Stimulated activated CD4-positive, alpha-beta T cell treated with anti-CD3 and anti-CD28 coated beads, TNF-alpha, amount 100 ng/mL, for 48 hours (primary cell): ENCODE data around the gene CLDN5.

ENCODE experiments used
- DNase-seq, 3 donors: peaks; one replicate each; pipeline ENCODE4 v3.0.0-alpha.2; 2020; ENCODE audit warnings: low read depth in 3 of 3

CLDN5 gene

GRCh38 chr22:19504900-19505734 lies 19.1 kb downstream of the CLDN5 start:
- DNase-seq, result no peak

- no peak for DNase-seq
Measured at GRCh38 chr22:19503869-19504268, 20.3 kb downstream of the CLDN5 start.

- DNase-seq, result no peak
Measured at GRCh38 chr22:19503367-19503766, 20.8 kb downstream of the CLDN5 start.

- DNase-seq, result no peak
Measured at GRCh38 chr22:19501897-19502447, 22.2 kb downstream of the CLDN5 start.

- DNase-seq, result no peak
Measured at GRCh38 chr22:19499880-19500242, 24.3 kb downstream of the CLDN5 start.

- no peak for DNase-seq
Measured at GRCh38 chr22:19499236-19499879, 24.9 kb downstream of the CLDN5 start.

GRCh38 chr22:19498866-19499190 lies 25.4 kb downstream of the CLDN5 start:
- no peak for DNase-seq

- DNase-seq, result no peak
Measured at GRCh38 chr22:19498154-19498865, 25.9 kb downstream of the CLDN5 start.

- DNase-seq, result no peak
Measured at GRCh38 chr22:19497245-19497644, 27.0 kb downstream of the CLDN5 start.

- DNase-seq, result no peak
Measured at GRCh38 chr22:19496324-19496630, 27.9 kb downstream of the CLDN5 start.

- DNase-seq, result no peak
Measured at GRCh38 chr22:19495562-19496323, 28.5 kb downstream of the CLDN5 start.

GRCh38 chr22:19494676-19495173 lies 29.5 kb downstream of the CLDN5 start:
- no peak for DNase-seq

GRCh38 chr22:19494001-19494560 lies 30.1 kb downstream of the CLDN5 start:
- DNase-seq, result no peak

GRCh38 chr22:19492504-19493174 lies 31.6 kb downstream of the CLDN5 start:
- DNase-seq, result no peak

- DNase-seq, result no peak
Measured at GRCh38 chr22:19490628-19491230, 33.5 kb downstream of the CLDN5 start.

GRCh38 chr22:19488884-19489843 lies 35.0 kb downstream of the CLDN5 start:
- DNase-seq, result no peak

GRCh38 chr22:19488285-19488684 lies 35.9 kb downstream of the CLDN5 start:
- no peak for DNase-seq

GRCh38 chr22:19483481-19484244 lies 40.5 kb downstream of the CLDN5 start:
- no peak for DNase-seq

- DNase-seq, result no peak
Measured at GRCh38 chr22:19482297-19482696, 41.9 kb downstream of the CLDN5 start.
